Panc1 (cell line): ENCODE results near the gene FCGR1A. TPM values are rescaled to one million over a fixed set of nuclear protein-coding genes. Genes with fewer than 3 reads are reported as not detected.
"Not testable (repeated sequence)": the region's sequence is repeated elsewhere in the genome, so short reads cannot be mapped to it uniquely, and the experiment has no call there.

Experiments
- ATAC-seq: fragments of 200-7000 bp; cut with Tn5 transposase; 2 replicates; pipeline ENCODE4 v1.9.1; 2020; ENCODE audit warnings: mild to moderate bottlenecking, moderate library complexity
- BruUV-seq: library from RNA; stranded (reverse); fragments of 400-500 nt; replicated peaks from 2 replicates; lab custom pipeline; 2021; lab: Mats Ljungman, UMichigan
- CTCF ChIA-PET: fragments of 300-600 bp; sonication (Branson Sonifier 250); formaldehyde crosslinking; loops from one replicate; lab custom pipeline; 2022; ENCODE audit warnings: antibody characterized with exemption; lab: Charles Lee
- POLR2A ChIA-PET: fragments of 300-600 bp; sonication (Branson Sonifier 250); formaldehyde crosslinking; loops from one replicate; lab custom pipeline; 2022; ENCODE audit warnings: antibody characterized with exemption; lab: Charles Lee
- DNase-seq: peaks from one replicate; pipeline ENCODE4 v3.0.0-alpha.2; 2010; ENCODE audit warnings: low read depth, low spot score
- H3K27ac ChIP-seq: 2 replicates; pipeline ENCODE4 v1.5.1; 2011; ENCODE audit warnings: mild to moderate bottlenecking, low read length, inconsistent platforms
- H3K27me3 ChIP-seq: fragments of 200-500 bp; sonication (Bioruptor generic); 2 replicates; pipeline ENCODE4 v1.6.0; 2014; ENCODE audit warnings: low read length, inconsistent platforms; ENCODE audit not compliant: control insufficient read depth, insufficient read depth
- H3K36me3 ChIP-seq: fragments of 200-500 bp; sonication (Bioruptor generic); 2 replicates; pipeline ENCODE4 v1.5.1; 2014; ENCODE audit warnings: inconsistent platforms, mild to moderate bottlenecking, low read length, moderate library complexity; ENCODE audit not compliant: control insufficient read depth, insufficient read depth
- H3K4me1 ChIP-seq: 2 replicates; pipeline ENCODE4 v1.5.1; 2011; ENCODE audit warnings: inconsistent platforms, mild to moderate bottlenecking, low read length, moderate library complexity; ENCODE audit not compliant: control insufficient read depth, insufficient read depth
- H3K4me3 ChIP-seq, 2 experiments: 2 replicates each; pipeline ENCODE4 v1.5.1; 2011 to 2012; ENCODE audit warnings: low read depth in 2 of 2, low read length in 2 of 2, mild to moderate bottlenecking in 2 of 2, inconsistent platforms in 1 of 2, moderate library complexity in 1 of 2
- H3K9me3 ChIP-seq: fragments of 200-500 bp; sonication (Bioruptor generic); 2 replicates; pipeline ENCODE4 v1.5.1; 2014; ENCODE audit warnings: low read depth, mild to moderate bottlenecking, inconsistent platforms, low read length, moderate library complexity; ENCODE audit not compliant: control insufficient read depth, insufficient read depth
- POLR2AphosphoS5 ChIP-seq: IDR thresholded peaks from 2 replicates; pipeline ENCODE4 v1.6.1; 2012; ENCODE audit warnings: mild to moderate bottlenecking, low read depth, low read length, moderate library complexity
- in situ Hi-C: cut with HindIII; loops from 2 replicates; pipeline ENCODE4 v1.10.0; 2016; ENCODE audit warnings: low sequenced_read_pairs, low pct_unique_long_range_greater_than_20kb
- intact Hi-C: fragments of 100-400 bp; cut with micrococcal nuclease; formaldehyde crosslinking; loops from one replicate; pipeline ENCODE4 v1.10.0; 2022; ENCODE audit not compliant: unreplicated experiment
- total RNA-seq: library from RNA; stranded (reverse); gene quantifications from one replicate; pipeline ENCODE4 v1.2.1, GENCODE V29; 2021; ENCODE audit not compliant: unreplicated experiment

FCGR1A gene
- total RNA-seq, 1 experiment from 2014 or later = not detected

- intact Hi-C loops, in situ Hi-C loops, H3K4me1 ChIP-seq, H3K27me3 ChIP-seq, DNase-seq, POLR2A ChIA-PET, CTCF ChIA-PET, H3K36me3 ChIP-seq, H3K9me3 ChIP-seq: not testable (repeated sequence)
- Histone ChIP-seq H3K4me3 (peak overlapping the region; percentile 47 to 69), H3K27ac (peak overlapping the region; percentile 57; the same call in 1 of the 2 replicates)
- TSS peak; percentile 97 for BruUV-seq
- peak; percentile 61; the same call in 1 of the 2 replicates for TF ChIP-seq POLR2AphosphoS5
- peak; percentile 96 for ATAC-seq
Measured at GRCh38 chr1:149811890-149812829, 29.7 kb downstream of the FCGR1A start.

- H3K36me3 ChIP-seq, H3K9me3 ChIP-seq, H3K4me1 ChIP-seq, DNase-seq, H3K27me3 ChIP-seq, intact Hi-C loops, POLR2A ChIA-PET, CTCF ChIA-PET, H3K27ac ChIP-seq, in situ Hi-C loops, BruUV-seq, ATAC-seq: not testable (repeated sequence)
- peak overlapping the region; percentile 31 to 34; a peak in 2 of 4 replicates for H3K4me3 ChIP-seq
Measured at GRCh38 chr1:149812893-149813801, 30.7 kb downstream of the FCGR1A start.

- H3K27me3 ChIP-seq, CTCF ChIA-PET, DNase-seq, H3K27ac ChIP-seq, POLR2A ChIA-PET, in situ Hi-C loops, BruUV-seq, H3K9me3 ChIP-seq, ATAC-seq, intact Hi-C loops, H3K4me1 ChIP-seq, H3K4me3 ChIP-seq, H3K36me3 ChIP-seq: not testable (repeated sequence)
Measured at GRCh38 chr1:149820387-149820786, 37.9 kb downstream of the FCGR1A start.

- H3K36me3 ChIP-seq, ATAC-seq, CTCF ChIA-PET, H3K9me3 ChIP-seq, H3K4me3 ChIP-seq, H3K4me1 ChIP-seq, intact Hi-C loops, DNase-seq, in situ Hi-C loops, BruUV-seq, POLR2A ChIA-PET, H3K27me3 ChIP-seq, H3K27ac ChIP-seq: not testable (repeated sequence)
Measured at GRCh38 chr1:149826555-149826954, 44.1 kb downstream of the FCGR1A start.

GRCh38 chr1:149831764-149832315, 49.3 kb downstream of the FCGR1A start:
- H3K4me3 ChIP-seq, POLR2A ChIA-PET, H3K27me3 ChIP-seq, intact Hi-C loops, H3K36me3 ChIP-seq, H3K9me3 ChIP-seq, CTCF ChIA-PET, DNase-seq, H3K27ac ChIP-seq, in situ Hi-C loops, H3K4me1 ChIP-seq: not testable (repeated sequence)
- TSS peak; percentile 95 for BruUV-seq
- peak; percentile 24 for ATAC-seq

GRCh38 chr1:149832316-149833126, 50.0 kb downstream of the FCGR1A start:
- H3K9me3 ChIP-seq, POLR2A ChIA-PET, in situ Hi-C loops, H3K4me3 ChIP-seq, H3K4me1 ChIP-seq, CTCF ChIA-PET, intact Hi-C loops, H3K27me3 ChIP-seq, H3K36me3 ChIP-seq, DNase-seq, H3K27ac ChIP-seq: not testable (repeated sequence)
- TSS peak; percentile 94 for BruUV-seq
- peak; percentile 83 for ATAC-seq
